Epithelial cell of esophagus (primary cell): ENCODE data around the gene AGTPBP1.

Experiments used
- DNase-seq: peaks from one replicate; pipeline ENCODE4 v3.0.0; 2010; ENCODE audit warnings: low read depth
- H3K4me3 ChIP-seq: 2 replicates; pipeline ENCODE4 v1.5.1; 2011; ENCODE audit warnings: mild to moderate bottlenecking, low read length, control low read depth
- CTCF ChIP-seq: IDR thresholded peaks from 2 replicates; pipeline ENCODE4 v1.5.1; 2011; ENCODE audit warnings: low read depth, mild to moderate bottlenecking, low read length, control low read depth, inconsistent platforms; ENCODE audit not compliant: insufficient read depth; ENCODE audit errors: missing control alignments

Gene AGTPBP1

DNA sequence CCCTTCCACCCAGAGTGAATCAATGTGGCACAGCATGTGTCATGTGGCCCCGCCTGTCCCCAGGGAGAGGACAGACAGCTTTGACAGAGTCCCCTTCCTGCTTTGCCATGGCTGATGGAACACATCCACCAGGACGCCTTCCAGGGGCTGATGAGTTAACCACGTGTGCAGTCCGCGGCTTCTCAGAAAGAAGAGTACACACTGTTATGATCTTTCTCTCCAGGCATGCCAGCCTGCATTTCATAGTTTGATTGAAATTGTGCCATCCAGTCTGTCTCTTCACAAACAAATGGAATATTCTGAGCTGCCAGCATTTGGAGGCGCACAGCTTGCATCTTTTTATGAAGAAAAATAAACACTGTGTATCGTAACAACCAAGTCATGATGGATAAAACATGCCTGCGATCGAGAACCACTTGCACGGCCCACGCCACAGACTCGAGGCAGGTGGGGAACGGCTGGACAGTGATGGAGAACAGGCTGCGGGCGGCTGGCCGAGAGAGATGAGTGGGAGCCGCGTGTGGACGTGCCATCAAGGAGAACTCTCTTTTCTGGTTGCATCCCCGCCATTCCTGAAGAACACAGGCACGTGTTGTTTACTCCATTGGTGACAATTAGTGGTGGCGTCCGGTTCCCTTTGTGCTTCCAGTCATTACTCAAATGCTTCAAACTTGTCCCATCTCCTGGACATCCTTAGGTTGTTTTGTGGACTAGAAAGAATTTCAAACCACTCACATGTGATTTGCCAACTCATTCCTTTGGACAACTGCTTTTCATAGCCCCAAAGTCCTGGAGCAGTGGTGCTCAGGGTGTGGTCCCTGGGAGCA is 220.2 kb downstream of the AGTPBP1 start:
- H3K4me3 ChIP-seq: no peak overlapping the region
- DNase-seq: no peak
- no peak for TF ChIP-seq CTCF

DNA sequence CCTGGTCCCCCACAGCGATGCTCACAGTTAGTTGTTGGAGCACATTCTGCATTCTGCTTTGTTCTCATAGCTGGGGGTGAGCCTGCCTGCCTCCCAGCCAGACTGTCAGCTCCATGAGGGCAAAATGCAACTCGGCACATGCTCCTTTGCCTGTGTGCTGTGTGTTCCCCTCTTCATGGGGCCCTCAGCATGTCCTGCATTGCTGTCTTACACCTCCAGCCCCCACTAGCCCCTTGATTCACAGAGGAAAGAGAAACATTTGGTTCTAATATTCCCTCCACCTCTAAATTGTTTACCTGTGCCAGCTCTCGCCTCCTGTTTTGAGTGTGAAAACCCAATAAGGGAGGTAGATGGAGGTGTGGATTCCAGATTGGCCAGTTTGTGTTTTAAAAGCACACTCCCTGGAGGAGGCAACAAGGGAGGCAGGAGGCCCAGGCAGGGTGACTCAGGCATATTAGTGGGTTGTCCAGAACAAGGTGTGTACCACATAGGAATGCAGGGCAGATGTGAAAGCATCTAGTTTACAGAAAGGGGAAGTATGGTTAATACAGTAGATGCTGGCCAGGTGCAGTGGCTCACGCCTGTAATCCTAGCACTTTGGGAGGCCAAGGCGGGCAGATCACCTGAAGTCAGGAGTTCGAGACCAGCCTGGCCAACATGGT is 224.6 kb downstream of the AGTPBP1 start:
- TF ChIP-seq CTCF: no peak
- no peak overlapping the region for H3K4me3 ChIP-seq
- peak; percentile 92 for DNase-seq

GRCh38 chr9:85516455-85516854 is 225.3 kb downstream of the AGTPBP1 start:
- DNase-seq: no peak
- H3K4me3 ChIP-seq: no peak overlapping the region
- no peak for TF ChIP-seq CTCF

DNA sequence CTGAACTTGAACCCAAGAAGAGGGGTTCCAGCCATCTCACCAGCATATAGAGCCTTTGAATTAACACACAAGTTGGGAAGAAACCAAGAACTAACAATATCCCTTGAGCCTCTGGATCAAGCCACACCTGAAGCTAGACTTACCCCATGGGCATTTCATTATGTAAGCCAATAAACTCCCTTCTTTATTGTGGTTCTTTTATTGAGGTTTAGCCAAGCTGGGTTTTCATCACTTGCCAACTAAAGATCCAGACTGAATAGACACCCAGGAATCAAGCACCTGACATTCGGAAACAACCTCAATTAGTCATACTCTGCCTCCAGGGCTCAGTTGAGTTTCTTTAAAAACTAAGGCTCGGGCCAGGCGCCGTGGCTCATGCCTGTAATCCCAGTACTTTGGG is 226.7 kb downstream of the AGTPBP1 start:
- no peak overlapping the region for H3K4me3 ChIP-seq
- no peak for TF ChIP-seq CTCF
- DNase-seq: peak; percentile 95

DNA sequence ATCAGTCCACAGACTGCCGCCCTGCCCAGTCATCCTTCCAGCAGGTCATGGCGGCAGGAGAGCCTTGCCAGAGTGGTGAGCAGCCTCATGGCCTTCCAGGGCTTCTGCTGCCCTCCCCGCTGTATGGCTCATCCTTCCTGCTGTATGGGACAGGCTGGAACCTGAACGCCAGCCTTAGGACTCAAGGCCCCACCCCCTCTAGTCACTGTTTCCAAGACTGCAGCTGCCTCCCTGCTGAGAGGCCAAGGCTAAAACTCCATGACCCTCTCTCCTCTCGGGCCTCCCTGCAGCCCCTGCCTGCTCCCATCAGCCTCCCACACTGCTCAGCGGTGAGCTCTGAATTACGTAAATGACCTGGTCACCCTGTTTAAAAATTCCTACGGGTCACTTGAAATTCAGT is 227.5 kb downstream of the AGTPBP1 start:
- TF ChIP-seq CTCF: no peak
- H3K4me3 ChIP-seq: no peak overlapping the region
- DNase-seq: peak; percentile 95

- H3K4me3 ChIP-seq: no peak overlapping the region
- TF ChIP-seq CTCF: no peak
- DNase-seq: no peak
Measured at GRCh38 chr9:85511746-85512145, 230.0 kb downstream of the AGTPBP1 start.
